Measurements from ENCODE around the gene CTBP2. TPM values are rescaled to one million over a fixed set of nuclear protein-coding genes. Genes with fewer than 3 reads are reported as not detected.

Gene CTBP2
- total RNA-seq, 6 experiments from 2014 or later: 3.2 to 8.2 (median 5.4) TPM

DNA sequence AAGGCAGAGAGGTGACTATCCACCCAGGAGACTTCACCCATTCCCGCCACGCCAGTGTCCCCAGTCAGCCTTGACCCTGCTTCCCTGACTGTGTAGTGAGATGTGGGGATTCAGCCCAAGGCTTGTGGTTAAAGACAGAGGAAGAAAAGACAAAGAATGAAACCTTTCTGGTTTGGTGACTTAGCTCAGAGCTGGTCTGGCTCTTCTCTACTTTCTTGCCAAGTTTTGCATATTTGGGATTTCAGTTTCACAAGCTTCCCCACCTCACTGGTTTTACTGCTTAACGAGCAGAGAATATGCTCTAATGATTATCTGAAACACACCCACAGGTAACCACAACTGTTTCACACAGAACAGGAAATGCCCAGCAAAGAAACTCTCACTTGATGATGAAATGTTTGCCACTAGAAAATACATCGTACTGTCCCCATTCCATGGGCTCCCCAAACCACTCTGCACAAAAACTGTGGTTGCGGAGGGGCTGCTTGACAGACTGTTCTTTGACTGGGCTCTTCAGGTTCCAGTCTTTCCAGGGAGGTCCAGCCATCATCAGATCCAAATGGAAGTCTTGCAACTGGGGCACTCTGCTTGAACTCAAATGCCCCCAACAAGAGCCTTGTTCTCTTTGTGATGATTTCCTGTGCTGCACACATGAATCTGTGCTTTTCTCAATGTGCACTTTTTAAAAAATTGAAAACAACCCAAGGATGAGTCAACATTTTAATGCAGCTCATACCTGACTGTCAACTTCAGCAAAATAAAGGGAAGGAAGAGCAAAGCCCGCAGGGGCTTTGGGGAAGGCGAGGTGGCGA is 95.5 kb downstream of the CTBP2 start:
- DNase-seq (no peak), ATAC-seq (peak in 2 of 4 donors; percentile 14 to 16)
- H3K27me3 ChIP-seq: no peaks in the 10 kb centered on the region
- no peaks in the 10 kb centered on the region for H3K9me3 ChIP-seq
- 35% methylated on average over 8 of the region's 8 CpGs for WGBS (ENCODE audit: insufficient coverage, low coverage, low lambda C conversion rate, missing lambda C conversion rate)
- no peak for TF ChIP-seq POLR2A (IDR thresholded peaks at IDR 0.05)
- TF ChIP-seq, protein P1, sequence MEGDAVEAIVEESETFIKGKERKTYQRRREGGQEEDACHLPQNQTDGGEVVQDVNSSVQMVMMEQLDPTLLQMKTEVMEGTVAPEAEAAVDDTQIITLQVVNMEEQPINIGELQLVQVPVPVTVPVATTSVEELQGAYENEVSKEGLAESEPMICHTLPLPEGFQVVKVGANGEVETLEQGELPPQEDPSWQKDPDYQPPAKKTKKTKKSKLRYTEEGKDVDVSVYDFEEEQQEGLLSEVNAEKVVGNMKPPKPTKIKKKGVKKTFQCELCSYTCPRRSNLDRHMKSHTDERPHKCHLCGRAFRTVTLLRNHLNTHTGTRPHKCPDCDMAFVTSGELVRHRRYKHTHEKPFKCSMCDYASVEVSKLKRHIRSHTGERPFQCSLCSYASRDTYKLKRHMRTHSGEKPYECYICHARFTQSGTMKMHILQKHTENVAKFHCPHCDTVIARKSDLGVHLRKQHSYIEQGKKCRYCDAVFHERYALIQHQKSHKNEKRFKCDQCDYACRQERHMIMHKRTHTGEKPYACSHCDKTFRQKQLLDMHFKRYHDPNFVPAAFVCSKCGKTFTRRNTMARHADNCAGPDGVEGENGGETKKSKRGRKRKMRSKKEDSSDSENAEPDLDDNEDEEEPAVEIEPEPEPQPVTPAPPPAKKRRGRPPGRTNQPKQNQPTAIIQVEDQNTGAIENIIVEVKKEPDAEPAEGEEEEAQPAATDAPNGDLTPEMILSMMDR (IDR thresholded peaks at IDR 0.05): no peak
- H3K27ac ChIP-seq: peak overlapping the region in 1 of 3 donors; percentile 22
- H3K4me1 ChIP-seq: peaks cover 0 to 21% (median 7%) of the 10 kb centered on the region in 4 donors
- H3K4me3 ChIP-seq: no peak overlapping the region
- H3K36me3 ChIP-seq: no peaks in the 10 kb centered on the region
- intact Hi-C loops (cut with DNase I): no loop called here

DNA sequence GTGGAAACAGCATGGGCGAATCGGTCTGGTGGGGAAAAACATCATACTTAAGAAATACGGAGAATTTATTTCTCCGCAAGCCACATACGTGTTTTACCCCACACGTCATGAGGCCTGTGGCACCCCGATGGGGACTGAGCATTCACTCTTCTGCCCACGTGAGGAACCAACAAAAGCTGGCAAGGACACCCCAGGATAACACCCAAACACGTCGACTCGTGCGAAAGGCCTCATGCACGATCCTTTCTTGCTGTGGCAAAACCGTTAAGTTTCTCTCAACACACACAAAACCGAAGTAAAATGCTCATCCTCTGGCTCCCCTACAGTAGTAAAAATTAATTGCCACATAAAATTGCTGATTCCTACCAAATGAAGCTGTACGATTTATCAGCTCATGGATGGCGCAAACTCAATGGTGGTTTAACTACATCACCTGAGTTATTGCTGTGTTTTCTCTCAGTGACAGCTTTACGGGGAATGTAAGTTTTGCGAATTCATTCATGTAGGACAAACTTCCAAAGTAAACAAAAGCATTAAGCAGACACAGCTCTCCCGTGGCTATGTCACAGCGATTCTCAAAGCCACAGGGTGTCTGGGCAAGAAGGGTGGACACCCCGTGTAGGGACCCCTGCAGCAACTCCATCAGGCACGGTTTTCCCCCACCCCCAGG is 97.0 kb downstream of the CTBP2 start:
- Histone ChIP-seq H3K4me1 (peaks cover 0 to 21% (median 7%) of the 10 kb centered on the region in 4 donors), H3K9me3 (no peaks in the 10 kb centered on the region), H3K36me3 (no peaks in the 10 kb centered on the region), H3K4me3 (no peak overlapping the region), H3K27ac (no peak overlapping the region), H3K27me3 (no peaks in the 10 kb centered on the region)
- DNase-seq: no peak
- WGBS (ENCODE audit: insufficient coverage, low coverage, low lambda C conversion rate, missing lambda C conversion rate): 73% methylated on average over 16 of the region's 23 CpGs
- no peak for TF ChIP-seq POLR2A (IDR thresholded peaks at IDR 0.05)
- TF ChIP-seq, protein P1 (IDR thresholded peaks at IDR 0.05): no peak
- ATAC-seq: no peak
- intact Hi-C loops (cut with DNase I): no loop called here

DNA sequence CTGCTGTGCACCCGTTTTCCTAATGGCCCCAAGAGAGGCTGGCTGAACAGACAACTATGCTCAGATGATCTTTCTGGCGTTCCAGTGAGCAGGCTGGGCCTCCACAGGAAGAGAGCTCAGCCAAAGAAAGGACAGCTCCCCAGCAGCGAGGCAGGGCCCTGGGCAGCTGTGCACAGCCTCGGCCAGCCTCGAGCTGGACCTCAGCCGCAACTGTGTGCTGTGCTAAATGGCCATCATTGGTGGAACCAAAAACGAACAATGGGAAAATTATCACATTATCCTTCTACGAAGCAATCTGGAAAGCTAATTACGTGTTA is 97.5 kb downstream of the CTBP2 start:
- intact Hi-C loops (cut with DNase I): no loop called here
- no peak for DNase-seq
- Histone ChIP-seq H3K27me3 (no peaks in the 10 kb centered on the region), H3K36me3 (no peaks in the 10 kb centered on the region), H3K9me3 (no peaks in the 10 kb centered on the region), H3K4me3 (no peak overlapping the region), H3K27ac (no peak overlapping the region), H3K4me1 (peaks cover 0 to 21% (median 7%) of the 10 kb centered on the region in 4 donors)
- 54% methylated on average over 5 of the region's 9 CpGs for WGBS (ENCODE audit: insufficient coverage, low coverage, low lambda C conversion rate, missing lambda C conversion rate)
- TF ChIP-seq, protein P1 (IDR thresholded peaks at IDR 0.05): no peak
- ATAC-seq: peak in 3 of 4 donors; percentile 6 to 33 (median 8)

DNA sequence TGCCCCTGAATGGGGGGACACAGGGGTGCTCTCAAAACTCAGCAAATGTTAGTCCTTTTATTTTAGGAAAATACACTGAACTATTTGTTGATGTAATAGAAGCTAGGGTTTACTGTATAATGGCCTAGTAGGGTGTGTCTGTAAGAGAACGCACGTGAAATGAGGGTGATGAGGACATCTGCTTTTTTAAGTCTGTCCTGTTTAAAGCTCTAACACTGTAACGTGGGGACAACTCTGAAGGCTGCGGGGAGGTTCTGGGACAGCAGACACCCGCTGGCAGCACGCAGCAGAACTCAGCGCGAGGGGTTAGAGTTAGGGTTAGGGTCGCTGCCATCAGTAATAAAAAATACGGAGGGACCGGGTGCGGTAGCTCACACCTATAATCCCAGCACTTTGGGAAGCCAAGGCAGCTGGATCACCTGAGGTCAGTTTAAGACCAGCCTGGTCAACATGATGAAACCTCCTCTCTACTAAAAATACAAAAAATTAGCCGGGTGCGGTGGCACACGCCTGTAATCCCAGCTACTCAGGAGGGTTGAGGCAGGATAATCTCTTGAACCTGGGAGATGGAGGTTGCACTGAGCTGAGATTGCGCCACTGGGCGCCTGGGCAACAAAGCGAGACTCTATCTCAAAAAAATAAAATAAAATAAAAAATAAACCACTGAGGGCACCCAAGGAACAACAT is 98.0 kb downstream of the CTBP2 start:
- 75% methylated on average over 7 of the region's 18 CpGs for WGBS (ENCODE audit: insufficient coverage, low coverage, low lambda C conversion rate, missing lambda C conversion rate)
- DNase-seq (no peak), ATAC-seq (no peak)
- Histone ChIP-seq H3K4me1 (peaks cover 0 to 21% (median 7%) of the 10 kb centered on the region in 4 donors), H3K27ac (no peak overlapping the region), H3K4me3 (no peak overlapping the region), H3K9me3 (no peaks in the 10 kb centered on the region), H3K27me3 (no peaks in the 10 kb centered on the region), H3K36me3 (no peaks in the 10 kb centered on the region)
- intact Hi-C loops (cut with DNase I): no loop called here
- TF ChIP-seq, protein P1 (IDR thresholded peaks at IDR 0.05): no peak
- no peak for TF ChIP-seq POLR2A (IDR thresholded peaks at IDR 0.05)

All from right lobe of liver (tissue), 6 donors.